ENCODE data around the gene WDFY2.

- TF ChIP-seq CTCF (conservative IDR thresholded peaks at IDR 0.05): no peak
- TF ChIP-seq EZH2 (IDR thresholded peaks at IDR 0.05; ENCODE audit: low read depth): no peak
Measured at GRCh38 chr13:51645154-51645650, 60.9 kb downstream of the WDFY2 start.

All from PC-9 (cell line).